Activated CD8-positive, alpha-beta T cell treated with anti-CD3 and anti-CD28 coated beads, Interleukin-2, amount 10 ng/mL, durations not matched to agents 7 days and 5 days (primary cell): ENCODE data around the gene SLC4A1AP. TPM values are rescaled to one million over a fixed set of nuclear protein-coding genes. Genes with fewer than 3 reads are reported as not detected.
A peak's percentile ranks its signal among the peaks of the same experiment; 100 is the strongest.

Experiments
- ATAC-seq: fragments of 150-1000 bp; cut with Tn5 transposase; one replicate; pipeline ENCODE4 v1.10.0; 2021; ENCODE audit warnings: moderate library complexity
- CTCF ChIA-PET: fragments of 350-600 bp; sonication (Branson Sonifier 250); formaldehyde crosslinking; loops from one replicate; lab custom pipeline; 2021; ENCODE audit warnings: antibody characterized with exemption; lab: Charles Lee
- POLR2A ChIA-PET: fragments of 350-600 bp; sonication (Branson Sonifier 250); formaldehyde crosslinking; loops from one replicate; lab custom pipeline; 2021; ENCODE audit warnings: antibody characterized with exemption; lab: Charles Lee
- DNase-seq: peaks from one replicate; pipeline ENCODE4 v3.0.0-alpha.2; 2020
- H3K27ac Mint-ChIP-seq: one replicate; pipeline ENCODE4 v1.8.0; 2021; ENCODE audit warnings: mild to moderate bottlenecking, mixed read lengths
- H3K27me3 Mint-ChIP-seq: one replicate; pipeline ENCODE4 v1.8.0; 2021; ENCODE audit warnings: low read depth, mixed read lengths
- H3K36me3 Mint-ChIP-seq: one replicate; pipeline ENCODE4 v1.8.0; 2021; ENCODE audit warnings: low read depth, mixed read lengths
- H3K4me1 Mint-ChIP-seq: one replicate; pipeline ENCODE4 v1.8.0; 2021; ENCODE audit warnings: low read depth, mixed read lengths
- H3K4me3 Mint-ChIP-seq: one replicate; pipeline ENCODE4 v1.8.0; 2021; ENCODE audit warnings: mild to moderate bottlenecking, mixed read lengths
- H3K9me3 Mint-ChIP-seq: one replicate; pipeline ENCODE4 v1.8.0; 2022; ENCODE audit warnings: mixed read lengths; ENCODE audit not compliant: insufficient read depth
- total RNA-seq, 2 experiments: library from RNA; stranded (reverse); gene quantifications; one replicate each; pipeline ENCODE4 v1.2.3, GENCODE V29; 2021

SLC4A1AP gene
- total RNA-seq, 2 experiments from 2014 or later, result 24.2 to 25.2 TPM

GRCh38 chr2:27723372-27724144 lies 59.9 kb downstream of the SLC4A1AP start:
- peak; percentile 51 for DNase-seq
- no peaks in the 10 kb centered on the region for H3K36me3 Mint-ChIP-seq
- no peak overlapping the region for H3K4me3 Mint-ChIP-seq
- no peaks in the 10 kb centered on the region for H3K9me3 Mint-ChIP-seq
- CTCF ChIA-PET, result interaction anchor here (0.7 to 5.8 kb wide), 18 partner anchors 9 to 679 kb away, joined by 3 to 35 read pairs (median 4); no protein-coding TSS in a partner anchor
- POLR2A ChIA-PET, result no interaction called here
- H3K27me3 Mint-ChIP-seq, result peaks cover 4% of the 10 kb centered on the region
- ATAC-seq, result peak; percentile 43
- H3K27ac Mint-ChIP-seq, result no peak overlapping the region
- peaks cover 37% of the 10 kb centered on the region for H3K4me1 Mint-ChIP-seq

- no peaks in the 10 kb centered on the region for H3K9me3 Mint-ChIP-seq
- ChIA-PET CTCF (interaction anchor here (0.9 to 5.8 kb wide), 6 partner anchors 12 to 190 kb away, joined by 3 to 35 read pairs (median 9); no protein-coding TSS in a partner anchor), POLR2A (no interaction called here)
- no peak overlapping the region for H3K27ac Mint-ChIP-seq
- H3K4me3 Mint-ChIP-seq, result no peak overlapping the region
- ATAC-seq (no peak), DNase-seq (no peak)
- H3K27me3 Mint-ChIP-seq, result peaks cover 4% of the 10 kb centered on the region
- H3K4me1 Mint-ChIP-seq, result peaks cover 41% of the 10 kb centered on the region
- no peaks in the 10 kb centered on the region for H3K36me3 Mint-ChIP-seq
Measured at GRCh38 chr2:27724191-27724590, 60.5 kb downstream of the SLC4A1AP start.

- Mint-ChIP-seq H3K36me3 (no peaks in the 10 kb centered on the region), H3K4me1 (peaks cover 35% of the 10 kb centered on the region), H3K9me3 (no peaks in the 10 kb centered on the region), H3K4me3 (no peak overlapping the region), H3K27ac (no peak overlapping the region), H3K27me3 (no peaks in the 10 kb centered on the region)
- ChIA-PET POLR2A (no interaction called here), CTCF (interaction anchor here (5.8 kb wide), 1 partner anchor 19 kb away, joined by 35 read pairs; no protein-coding TSS in a partner anchor)
- ATAC-seq, result no peak
- no peak for DNase-seq
Measured at GRCh38 chr2:27724905-27725701, 61.4 kb downstream of the SLC4A1AP start.

GRCh38 chr2:27727257-27727656 lies 63.6 kb downstream of the SLC4A1AP start:
- Mint-ChIP-seq H3K27ac (no peak overlapping the region), H3K4me3 (no peak overlapping the region), H3K9me3 (no peaks in the 10 kb centered on the region), H3K27me3 (no peaks in the 10 kb centered on the region), H3K4me1 (peaks cover 17% of the 10 kb centered on the region), H3K36me3 (no peaks in the 10 kb centered on the region)
- ATAC-seq, result no peak
- POLR2A ChIA-PET, result interaction anchor here (0.6 kb wide), 1 partner anchor 49 kb away, joined by 3 read pairs; no protein-coding TSS in a partner anchor
- CTCF ChIA-PET, result no interaction called here
- no peak for DNase-seq

- H3K9me3 Mint-ChIP-seq, result no peaks in the 10 kb centered on the region
- POLR2A ChIA-PET, result no interaction called here
- no peak overlapping the region for H3K27ac Mint-ChIP-seq
- H3K36me3 Mint-ChIP-seq, result no peaks in the 10 kb centered on the region
- H3K4me3 Mint-ChIP-seq, result no peak overlapping the region
- CTCF ChIA-PET, result no interaction called here
- no peak for DNase-seq
- H3K27me3 Mint-ChIP-seq, result no peaks in the 10 kb centered on the region
- no peak for ATAC-seq
- H3K4me1 Mint-ChIP-seq, result peaks cover 12% of the 10 kb centered on the region
Measured at GRCh38 chr2:27728081-27728858, 64.6 kb downstream of the SLC4A1AP start.

GRCh38 chr2:27729198-27729597 lies 65.5 kb downstream of the SLC4A1AP start:
- Mint-ChIP-seq H3K4me3 (no peak overlapping the region), H3K9me3 (no peaks in the 10 kb centered on the region), H3K36me3 (no peaks in the 10 kb centered on the region), H3K4me1 (peaks cover 12% of the 10 kb centered on the region), H3K27ac (no peak overlapping the region), H3K27me3 (no peaks in the 10 kb centered on the region)
- POLR2A ChIA-PET, result no interaction called here
- ATAC-seq, result no peak
- DNase-seq, result no peak
- CTCF ChIA-PET, result no interaction called here

- no peaks in the 10 kb centered on the region for H3K9me3 Mint-ChIP-seq
- no peak overlapping the region for H3K4me3 Mint-ChIP-seq
- no peak overlapping the region for H3K27ac Mint-ChIP-seq
- ATAC-seq, result no peak
- no peaks in the 10 kb centered on the region for H3K36me3 Mint-ChIP-seq
- no peaks in the 10 kb centered on the region for H3K27me3 Mint-ChIP-seq
- H3K4me1 Mint-ChIP-seq, result peaks cover 12% of the 10 kb centered on the region
- ChIA-PET POLR2A (interaction anchor here (0.6 to 0.8 kb wide), 2 partner anchors 24 to 1067 kb away, joined by 3 read pairs; no protein-coding TSS in a partner anchor), CTCF (interaction anchor here (0.9 kb wide), 1 partner anchor 25 kb away, joined by 3 read pairs; no protein-coding TSS in a partner anchor)
- DNase-seq, result no peak
Measured at GRCh38 chr2:27729614-27730013, 65.9 kb downstream of the SLC4A1AP start.

GRCh38 chr2:27730261-27730662 lies 66.6 kb downstream of the SLC4A1AP start:
- H3K36me3 Mint-ChIP-seq, result no peaks in the 10 kb centered on the region
- CTCF ChIA-PET, result interaction anchor here (0.9 kb wide), 1 partner anchor 26 kb away, joined by 3 read pairs; no protein-coding TSS in a partner anchor
- POLR2A ChIA-PET, result interaction anchor here (0.6 to 0.8 kb wide), 2 partner anchors 23 to 1066 kb away, joined by 3 read pairs; no protein-coding TSS in a partner anchor
- DNase-seq (no peak), ATAC-seq (no peak)
- no peaks in the 10 kb centered on the region for H3K9me3 Mint-ChIP-seq
- H3K27me3 Mint-ChIP-seq, result no peaks in the 10 kb centered on the region
- peaks cover 16% of the 10 kb centered on the region for H3K4me1 Mint-ChIP-seq
- H3K4me3 Mint-ChIP-seq, result no peak overlapping the region
- H3K27ac Mint-ChIP-seq, result no peak overlapping the region

- peaks cover 19% of the 10 kb centered on the region for H3K4me1 Mint-ChIP-seq
- H3K4me3 Mint-ChIP-seq, result no peak overlapping the region
- no peaks in the 10 kb centered on the region for H3K36me3 Mint-ChIP-seq
- DNase-seq (no peak), ATAC-seq (no peak)
- ChIA-PET POLR2A (no interaction called here), CTCF (interaction anchor here (3.2 kb wide), 1 partner anchor 8 kb away, joined by 8 read pairs; no protein-coding TSS in a partner anchor)
- no peak overlapping the region for H3K27ac Mint-ChIP-seq
- no peaks in the 10 kb centered on the region for H3K27me3 Mint-ChIP-seq
- H3K9me3 Mint-ChIP-seq, result no peaks in the 10 kb centered on the region
Measured at GRCh38 chr2:27730980-27731691, 67.4 kb downstream of the SLC4A1AP start.

GRCh38 chr2:27734305-27734704 lies 70.6 kb downstream of the SLC4A1AP start:
- Mint-ChIP-seq H3K4me3 (no peak overlapping the region), H3K9me3 (no peaks in the 10 kb centered on the region), H3K36me3 (no peaks in the 10 kb centered on the region), H3K4me1 (peaks cover 7% of the 10 kb centered on the region), H3K27me3 (no peaks in the 10 kb centered on the region), H3K27ac (no peak overlapping the region)
- DNase-seq (no peak), ATAC-seq (no peak)
- ChIA-PET POLR2A (no interaction called here), CTCF (no interaction called here)
